Lung microvascular endothelial cell (primary cell): ENCODE data around the gene CHRNB2. TPM values are rescaled to one million over a fixed set of nuclear protein-coding genes. Genes with fewer than 3 reads are reported as not detected.
A peak's percentile ranks its signal among the peaks of the same experiment; 100 is the strongest.

ENCODE experiments used
- DNase-seq, 2 donors: peaks; one replicate each; pipeline versions ENCODE4 v3.0.0 to v3.0.0-alpha.2; 2010; ENCODE audit warnings: low read depth in 2 of 2
- total RNA-seq: library from RNA; depleted of rRNA; stranded (reverse); fragments of >200 nt; gene quantifications from 2 replicates; pipeline ENCODE4 v1.2.1, GENCODE V29; 2014

CHRNB2 gene
- total RNA-seq, 1 donor from 2014 or later, result under 0.01 TPM

GRCh38 chr1:154552036-154552435, 15.5 kb upstream of the CHRNB2 start:
- no peak for DNase-seq

GRCh38 chr1:154553056-154554030, 14.2 kb upstream of the CHRNB2 start:
- no peak for DNase-seq

GRCh38 chr1:154556422-154556821, 11.2 kb upstream of the CHRNB2 start:
- DNase-seq, result peak; percentile 23 to 49

GRCh38 chr1:154557248-154557938, 10.2 kb upstream of the CHRNB2 start:
- DNase-seq, result no peak

GRCh38 chr1:154557939-154558719, 9.4 kb upstream of the CHRNB2 start, which contains the start of gene UBE2Q1:
TSS of gene UBE2Q1 (minus strand) at chr1:154558662. CDS start at chr1:154558553, 109 bp downstream.
- DNase-seq, result peak; percentile 51 to 56

GRCh38 chr1:154558720-154559465, 8.7 kb upstream of the CHRNB2 start:
- DNase-seq, result peak; percentile 99 to 100

- peak; percentile 94 to 96 for DNase-seq
Measured at GRCh38 chr1:154559466-154560044, 8.0 kb upstream of the CHRNB2 start.

- DNase-seq, result no peak
Measured at GRCh38 chr1:154565876-154566275, 1.7 kb upstream of the CHRNB2 start.

- DNase-seq, result no peak
Measured at GRCh38 chr1:154568157-154568815, 708 bp downstream of the CHRNB2 start.

GRCh38 chr1:154571244-154571963, 3.8 kb downstream of the CHRNB2 start:
- DNase-seq, result no peak

- DNase-seq, result no peak
Measured at GRCh38 chr1:154571964-154572288, 4.3 kb downstream of the CHRNB2 start.

GRCh38 chr1:154572468-154573167, 5.0 kb downstream of the CHRNB2 start:
- DNase-seq, result no peak

- DNase-seq, result no peak
Measured at GRCh38 chr1:154573168-154573510, 5.6 kb downstream of the CHRNB2 start.

- DNase-seq, result no peak
Measured at GRCh38 chr1:154574716-154575115, 7.1 kb downstream of the CHRNB2 start.

- DNase-seq, result no peak
Measured at GRCh38 chr1:154575147-154575927, 7.8 kb downstream of the CHRNB2 start.

GRCh38 chr1:154575951-154576566, 8.5 kb downstream of the CHRNB2 start:
- no peak for DNase-seq

GRCh38 chr1:154577346-154578057, 9.9 kb downstream of the CHRNB2 start:
- DNase-seq, result no peak
